Activated CD4-positive, alpha-beta memory T cell treated with anti-CD3 and anti-CD28 coated beads for 36 hours (primary cell): ENCODE data around the gene CDCP1. TPM values are rescaled to one million over a fixed set of nuclear protein-coding genes. Genes with fewer than 3 reads are reported as not detected.
A peak's percentile ranks its signal among the peaks of the same experiment; 100 is the strongest.

Experiments used
- CTCF ChIA-PET: fragments of 350-600 bp; sonication (Branson Sonifier 250); formaldehyde crosslinking; loops from one replicate; lab custom pipeline; 2021; ENCODE audit warnings: antibody characterized with exemption, inconsistent platforms; lab: Charles Lee
- POLR2A ChIA-PET: fragments of 350-600 bp; sonication (Branson Sonifier 250); formaldehyde crosslinking; loops from one replicate; lab custom pipeline; 2021; ENCODE audit warnings: antibody characterized with exemption; lab: Charles Lee
- DNase-seq: peaks from one replicate; pipeline ENCODE4 v3.0.0-alpha.2; 2020
- H3K27ac Mint-ChIP-seq: one replicate; pipeline ENCODE4 v1.8.0; 2021; ENCODE audit warnings: mixed read lengths
- H3K27me3 Mint-ChIP-seq: one replicate; pipeline ENCODE4 v1.8.0; 2021; ENCODE audit warnings: mixed read lengths
- H3K36me3 Mint-ChIP-seq: one replicate; pipeline ENCODE4 v1.8.0; 2021; ENCODE audit warnings: mixed read lengths
- H3K4me1 Mint-ChIP-seq: one replicate; pipeline ENCODE4 v1.8.0; 2021; ENCODE audit warnings: low read depth, mixed read lengths
- H3K4me3 Mint-ChIP-seq: one replicate; pipeline ENCODE4 v1.8.0; 2021; ENCODE audit warnings: mild to moderate bottlenecking, mixed read lengths
- H3K9me3 Mint-ChIP-seq: one replicate; pipeline ENCODE4 v1.8.0; 2021; ENCODE audit warnings: mixed read lengths
- intact Hi-C: fragments of 100-400 bp; cut with micrococcal nuclease; formaldehyde crosslinking; loops from one replicate; pipeline ENCODE4 v1.15.1; 2023
- total RNA-seq, 2 experiments: library from RNA; stranded (reverse); gene quantifications; one replicate each; pipeline ENCODE4 v1.2.3, GENCODE V29; 2021

CDCP1 gene
- total RNA-seq, 2 experiments from 2014 or later: 0.48 to 0.53 TPM

DNA sequence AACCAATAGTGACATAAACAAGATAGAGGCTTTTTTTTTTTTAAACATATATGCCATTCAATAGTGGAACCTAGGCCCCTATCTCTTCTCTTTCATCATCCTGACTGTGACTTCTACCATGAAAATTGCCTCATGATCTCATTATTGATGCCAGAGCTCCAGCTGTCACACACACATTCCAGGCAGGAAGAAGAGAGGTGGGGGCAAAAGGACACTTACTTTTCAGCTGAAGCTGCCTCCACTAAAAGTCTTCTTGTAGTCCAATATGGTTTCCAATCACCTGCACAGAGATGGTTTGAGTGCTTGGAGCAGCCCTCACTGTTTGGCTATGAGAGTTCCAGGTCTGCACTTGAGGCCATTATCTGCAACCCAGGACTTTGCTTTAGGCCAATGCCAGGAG lies 75.1 kb downstream of the CDCP1 start:
- Mint-ChIP-seq H3K9me3 (no peaks in the 10 kb centered on the region), H3K36me3 (no peaks in the 10 kb centered on the region), H3K27ac (no peak overlapping the region), H3K4me1 (peaks cover 9% of the 10 kb centered on the region), H3K27me3 (peaks cover 7% of the 10 kb centered on the region), H3K4me3 (no peak overlapping the region)
- ChIA-PET POLR2A (no interaction called here), CTCF (no interaction called here)
- intact Hi-C loops: no loop called here
- no peak for DNase-seq

DNA sequence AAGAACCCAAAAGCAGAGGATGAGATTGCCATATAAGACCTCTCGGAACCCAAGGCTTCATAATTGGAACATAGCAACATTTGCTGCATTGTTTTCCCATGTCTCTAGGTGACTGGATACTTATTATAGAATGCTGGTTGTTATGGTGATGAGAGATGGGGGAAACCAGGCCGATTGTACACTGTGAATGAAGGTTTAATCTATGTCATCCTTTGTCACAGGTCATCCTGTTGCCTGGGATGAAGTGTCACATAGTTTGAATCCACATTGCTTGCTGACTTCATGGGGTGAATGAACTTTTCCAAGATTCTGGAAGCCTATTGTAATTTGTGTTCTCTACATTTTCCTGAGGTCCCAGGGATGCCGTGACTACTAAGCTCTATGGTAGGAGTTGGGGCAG lies 78.2 kb downstream of the CDCP1 start:
- peaks cover 2% of the 10 kb centered on the region for H3K27me3 Mint-ChIP-seq
- CTCF ChIA-PET: no interaction called here
- no peaks in the 10 kb centered on the region for H3K36me3 Mint-ChIP-seq
- no peak overlapping the region for H3K27ac Mint-ChIP-seq
- DNase-seq: no peak
- POLR2A ChIA-PET: no interaction called here
- H3K9me3 Mint-ChIP-seq: no peaks in the 10 kb centered on the region
- intact Hi-C loops: loop anchor here (5.0 kb wide), 1 partner anchor 39 kb away; no protein-coding TSS in a partner anchor
- peaks cover 26% of the 10 kb centered on the region for H3K4me1 Mint-ChIP-seq
- no peak overlapping the region for H3K4me3 Mint-ChIP-seq

DNA sequence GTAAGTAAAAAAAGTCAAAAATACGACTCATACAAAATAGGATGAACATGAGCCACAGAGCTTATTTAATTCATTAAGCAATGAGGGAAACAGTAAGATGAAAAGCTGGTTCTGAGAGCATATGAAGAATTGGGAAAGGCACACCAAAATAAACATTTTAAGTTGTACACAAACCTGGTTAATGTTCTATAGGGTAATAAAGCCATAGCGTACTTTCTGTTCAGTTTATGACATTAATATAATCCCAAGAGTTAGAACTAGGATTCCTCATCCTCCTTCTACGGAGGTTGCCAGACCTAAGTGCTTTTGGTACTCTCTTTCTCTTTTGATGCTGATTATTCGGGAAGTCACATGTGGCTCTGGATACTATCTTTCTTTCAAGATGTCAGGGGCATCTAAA lies 78.7 kb downstream of the CDCP1 start:
- Mint-ChIP-seq H3K9me3 (no peaks in the 10 kb centered on the region), H3K4me3 (no peak overlapping the region), H3K36me3 (no peaks in the 10 kb centered on the region), H3K4me1 (peaks cover 26% of the 10 kb centered on the region), H3K27me3 (peaks cover 2% of the 10 kb centered on the region), H3K27ac (no peak overlapping the region)
- CTCF ChIA-PET: interaction anchor here (0.9 kb wide), 1 partner anchor 143 kb away, joined by 3 read pairs; no protein-coding TSS in a partner anchor
- intact Hi-C loops: loop anchor here (5.0 kb wide), 1 partner anchor 40 kb away; no protein-coding TSS in a partner anchor
- POLR2A ChIA-PET: no interaction called here
- no peak for DNase-seq

DNA sequence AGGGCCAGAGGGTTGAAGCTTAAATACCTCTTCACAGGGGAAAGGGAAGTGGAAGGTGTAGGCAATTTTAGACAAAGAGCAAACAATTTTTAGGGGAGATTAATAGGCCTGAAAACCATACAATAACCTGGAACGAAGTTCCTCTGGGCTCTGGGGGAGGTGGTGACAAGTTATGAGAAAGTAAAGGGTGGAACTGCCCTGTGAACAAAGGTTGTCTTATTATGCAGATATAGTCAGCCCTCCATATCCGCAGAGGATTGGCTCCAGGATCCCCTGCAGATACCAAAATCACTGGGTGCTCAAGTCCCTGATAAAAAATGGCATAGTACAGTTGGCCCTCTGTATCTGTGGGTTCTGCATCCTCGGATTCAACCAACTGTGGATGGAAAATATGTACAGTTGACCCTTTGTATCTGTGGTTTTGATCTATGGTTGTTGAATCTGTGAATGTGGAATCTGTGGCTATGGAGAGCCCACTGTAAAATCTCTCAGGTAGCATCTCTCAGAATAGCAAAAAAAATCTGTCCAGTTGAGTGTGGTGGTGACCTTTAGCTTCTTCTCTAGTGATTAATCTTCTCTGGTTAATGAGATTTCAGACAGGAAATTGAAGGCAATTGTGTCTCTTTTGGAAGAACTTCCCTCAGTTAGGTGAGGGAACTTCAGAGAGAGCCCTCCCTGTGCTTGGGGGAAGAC lies 79.9 kb downstream of the CDCP1 start:
- DNase-seq: no peak
- H3K36me3 Mint-ChIP-seq: no peaks in the 10 kb centered on the region
- H3K27ac Mint-ChIP-seq: no peak overlapping the region
- H3K27me3 Mint-ChIP-seq: peaks cover 2% of the 10 kb centered on the region
- peaks cover 26% of the 10 kb centered on the region for H3K4me1 Mint-ChIP-seq
- CTCF ChIA-PET: interaction anchor here (0.9 to 1.3 kb wide), 2 partner anchors 26 to 144 kb away, joined by 3 to 4 read pairs; no protein-coding TSS in a partner anchor
- H3K4me3 Mint-ChIP-seq: no peak overlapping the region
- intact Hi-C loops: loop anchor here (5.0 kb wide), 1 partner anchor 41 kb away; no protein-coding TSS in a partner anchor
- no peaks in the 10 kb centered on the region for H3K9me3 Mint-ChIP-seq
- POLR2A ChIA-PET: no interaction called here

DNA sequence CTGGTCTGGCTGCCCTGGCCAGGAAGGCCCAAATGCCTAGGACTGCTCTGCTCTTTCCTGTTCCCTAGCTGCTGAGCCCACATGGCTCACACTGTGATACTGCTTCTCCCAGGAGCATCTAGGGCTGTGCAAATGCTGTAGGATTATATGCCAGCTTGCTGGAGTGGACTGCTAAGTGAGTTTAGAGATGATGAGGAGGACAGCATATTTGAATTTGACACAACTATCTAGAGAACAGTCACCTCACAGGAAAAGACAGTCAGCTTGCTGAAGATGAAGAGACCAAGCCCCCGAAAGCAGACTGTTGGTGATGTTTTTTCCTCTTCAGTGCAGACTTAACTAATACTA lies 80.8 kb downstream of the CDCP1 start:
- ChIA-PET POLR2A (no interaction called here), CTCF (interaction anchor here (0.9 kb wide), 1 partner anchor 25 kb away, joined by 4 read pairs; no protein-coding TSS in a partner anchor)
- no peaks in the 10 kb centered on the region for H3K36me3 Mint-ChIP-seq
- peaks cover 26% of the 10 kb centered on the region for H3K4me1 Mint-ChIP-seq
- no peak overlapping the region for H3K4me3 Mint-ChIP-seq
- DNase-seq: no peak
- H3K27ac Mint-ChIP-seq: no peak overlapping the region
- intact Hi-C loops: loop anchor here (5.0 kb wide), 1 partner anchor 42 kb away; no protein-coding TSS in a partner anchor
- no peaks in the 10 kb centered on the region for H3K9me3 Mint-ChIP-seq
- H3K27me3 Mint-ChIP-seq: peaks cover 2% of the 10 kb centered on the region

DNA sequence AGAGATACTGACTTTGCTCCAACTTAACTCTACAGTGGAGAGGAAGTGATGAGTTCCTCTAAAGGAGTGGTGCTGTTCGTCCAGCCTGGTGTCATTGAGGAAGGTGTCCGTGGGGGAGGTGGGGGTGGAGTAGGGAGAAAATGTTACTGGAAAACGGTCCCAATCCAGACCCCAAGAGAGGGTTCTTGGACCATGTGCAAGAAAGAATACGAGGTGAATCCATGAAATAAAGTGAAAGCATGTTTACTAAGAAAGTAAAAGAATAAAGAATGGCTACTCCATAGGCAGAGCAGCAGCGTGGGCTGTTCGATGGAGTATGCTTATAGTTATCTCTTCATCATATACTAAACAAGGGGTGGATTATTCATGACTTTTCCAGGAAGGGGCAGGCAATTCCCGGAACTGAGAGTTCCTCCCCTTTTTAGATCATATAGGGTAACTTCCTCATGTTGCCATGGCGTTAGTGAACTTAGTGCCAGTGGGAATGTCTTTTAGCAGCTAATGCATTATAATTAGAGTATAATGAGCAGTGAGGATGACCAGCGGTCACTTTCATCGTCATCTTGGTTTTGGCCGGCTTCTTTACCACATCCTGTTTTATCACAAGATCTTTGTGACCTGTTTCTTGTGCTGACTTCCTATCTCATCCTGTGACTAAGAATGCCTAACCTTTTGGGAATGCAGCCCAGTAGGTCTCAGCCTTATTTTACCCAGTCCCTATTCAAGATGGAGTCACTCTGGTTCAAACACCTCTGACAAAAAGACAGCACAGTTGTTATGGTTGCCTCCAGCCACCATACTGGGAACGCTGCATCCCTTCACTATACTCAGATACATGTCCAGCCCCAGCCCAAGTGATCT lies 81.4 kb downstream of the CDCP1 start:
- peak; percentile 75 for DNase-seq

DNA sequence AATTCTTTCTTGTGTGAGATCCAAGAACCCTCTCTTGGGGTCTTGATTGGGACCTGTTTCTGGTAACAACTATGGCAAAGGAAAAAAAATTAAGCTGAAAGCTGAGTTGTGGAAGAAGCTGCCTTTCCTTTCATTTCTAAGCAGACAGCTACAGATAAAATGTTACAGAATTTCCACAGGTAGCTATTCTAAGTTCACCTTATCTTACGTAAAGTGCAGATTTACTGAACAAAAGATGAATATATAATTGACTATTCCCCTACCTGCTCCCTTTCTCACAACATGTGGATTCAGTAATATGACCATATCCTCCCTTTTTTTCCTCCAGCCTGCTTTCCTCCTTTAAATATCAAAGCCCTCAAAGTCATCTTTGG lies 83.5 kb downstream of the CDCP1 start:
- CTCF ChIA-PET: no interaction called here
- POLR2A ChIA-PET: no interaction called here
- Mint-ChIP-seq H3K27ac (no peak overlapping the region), H3K4me1 (peaks cover 29% of the 10 kb centered on the region), H3K9me3 (no peaks in the 10 kb centered on the region), H3K27me3 (peaks cover 2% of the 10 kb centered on the region), H3K4me3 (no peak overlapping the region), H3K36me3 (no peaks in the 10 kb centered on the region)
- intact Hi-C loops: no loop called here
- no peak for DNase-seq

More for the DNA sequence above, 81.4 kb downstream of the CDCP1 start:
- ChIA-PET CTCF (interaction anchor here (0.9 to 1.1 kb wide), 2 partner anchors 23 to 24 kb away, joined by 3 to 4 read pairs; no protein-coding TSS in a partner anchor), POLR2A (no interaction called here)
- H3K4me3 Mint-ChIP-seq: peak overlapping the region; percentile 56
- peaks cover 26% of the 10 kb centered on the region for H3K4me1 Mint-ChIP-seq
- H3K27me3 Mint-ChIP-seq: peaks cover 2% of the 10 kb centered on the region
- H3K36me3 Mint-ChIP-seq: no peaks in the 10 kb centered on the region
- intact Hi-C loops: loop anchor here (5.0 kb wide), 1 partner anchor 43 kb away; no protein-coding TSS in a partner anchor
- no peaks in the 10 kb centered on the region for H3K9me3 Mint-ChIP-seq
- peak overlapping the region; percentile 4 for H3K27ac Mint-ChIP-seq

DNA sequence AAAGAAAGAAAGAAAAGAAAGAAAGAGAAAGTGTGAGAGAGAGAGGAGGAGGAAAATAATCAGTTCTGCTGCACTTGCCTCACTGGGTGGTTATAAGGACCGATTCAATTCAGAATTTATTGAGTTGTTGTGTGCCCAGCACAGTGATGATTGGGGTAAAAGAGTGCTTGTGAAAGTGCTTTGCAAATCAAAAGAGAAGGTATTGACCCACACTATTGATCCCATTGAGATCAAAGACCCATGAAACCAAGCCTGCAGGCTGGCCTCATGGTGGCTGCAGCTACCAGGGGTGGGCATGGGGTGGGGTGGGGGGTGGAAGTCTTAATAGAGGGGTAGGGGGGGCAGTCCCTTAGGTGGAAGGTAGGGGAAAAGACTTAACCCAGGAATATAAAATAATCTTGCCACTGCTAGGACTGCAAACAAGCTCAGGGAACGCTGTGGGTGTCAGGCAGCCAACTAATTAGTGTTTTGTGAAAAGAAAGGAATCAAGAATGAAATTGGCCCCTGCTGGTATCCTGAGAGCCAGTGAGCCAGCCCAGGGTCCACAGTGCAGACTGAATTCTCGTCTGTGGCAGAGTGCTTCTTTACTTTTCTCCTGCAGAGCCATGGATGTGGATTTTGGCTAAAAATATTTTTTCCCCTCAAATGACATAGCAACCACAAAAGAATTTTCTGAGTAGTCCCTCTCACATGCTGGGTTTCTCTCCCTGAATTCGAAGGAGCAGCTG lies 85.8 kb downstream of the CDCP1 start:
- Mint-ChIP-seq H3K4me1 (peaks cover 16% of the 10 kb centered on the region), H3K4me3 (no peak overlapping the region), H3K27me3 (peaks cover 3% of the 10 kb centered on the region), H3K27ac (no peak overlapping the region), H3K36me3 (no peaks in the 10 kb centered on the region), H3K9me3 (no peaks in the 10 kb centered on the region)
- ChIA-PET POLR2A (no interaction called here), CTCF (no interaction called here)
- intact Hi-C loops: no loop called here
- no peak for DNase-seq

DNA sequence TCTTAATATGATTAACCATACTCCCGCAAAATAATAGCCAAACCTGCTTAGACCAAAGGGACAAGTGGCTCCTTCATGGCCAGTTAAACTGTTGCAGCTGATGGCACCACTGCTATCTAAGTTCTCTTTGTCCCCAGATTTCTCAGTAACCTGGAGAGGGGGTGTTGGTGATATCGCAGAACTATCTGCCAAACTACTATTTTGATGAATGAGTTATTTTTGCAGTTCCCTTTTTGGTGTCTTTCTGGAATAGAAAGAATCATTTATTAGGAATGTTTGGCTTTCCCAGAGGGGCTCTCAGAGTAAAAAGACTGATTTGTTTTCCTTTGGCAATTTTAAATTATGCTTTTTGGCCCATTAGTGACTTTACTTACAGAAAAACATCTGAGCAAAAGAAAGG lies 87.0 kb downstream of the CDCP1 start:
- Mint-ChIP-seq H3K27ac (no peak overlapping the region), H3K4me1 (peaks cover 11% of the 10 kb centered on the region), H3K36me3 (no peaks in the 10 kb centered on the region), H3K27me3 (peaks cover 3% of the 10 kb centered on the region), H3K4me3 (no peak overlapping the region), H3K9me3 (no peaks in the 10 kb centered on the region)
- CTCF ChIA-PET: no interaction called here
- DNase-seq: no peak
- intact Hi-C loops: loop anchor here (5.0 kb wide), 1 partner anchor 108 kb away; no protein-coding TSS in a partner anchor
- POLR2A ChIA-PET: no interaction called here

DNA sequence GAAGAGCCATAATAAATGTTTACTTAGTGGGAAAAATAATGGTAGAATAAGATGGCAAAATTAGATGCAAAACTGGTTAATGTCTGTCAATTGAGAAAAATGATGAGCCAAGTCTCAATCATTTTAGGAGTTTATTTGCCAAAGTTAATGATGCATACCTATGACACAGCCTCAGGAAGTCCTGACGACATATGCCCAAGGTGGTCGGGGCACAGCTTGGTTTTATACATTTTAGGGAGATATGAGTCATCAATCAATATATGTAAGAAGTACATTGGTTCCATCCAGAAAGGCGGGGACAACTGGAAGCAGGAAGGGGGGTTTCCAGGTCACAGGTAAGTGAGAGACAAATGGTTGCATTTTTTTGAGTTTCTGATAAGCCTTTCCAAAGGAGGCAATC lies 88.6 kb downstream of the CDCP1 start:
- H3K9me3 Mint-ChIP-seq: no peaks in the 10 kb centered on the region
- peaks cover 18% of the 10 kb centered on the region for H3K4me1 Mint-ChIP-seq
- no peaks in the 10 kb centered on the region for H3K36me3 Mint-ChIP-seq
- ChIA-PET CTCF (interaction anchor here (1.7 to 4.3 kb wide), 3 partner anchors 15 to 153 kb away, joined by 4 to 25 read pairs (median 22); no protein-coding TSS in a partner anchor), POLR2A (no interaction called here)
- H3K4me3 Mint-ChIP-seq: no peak overlapping the region
- H3K27ac Mint-ChIP-seq: no peak overlapping the region
- peaks cover 3% of the 10 kb centered on the region for H3K27me3 Mint-ChIP-seq
- intact Hi-C loops: loop anchor here (5.0 kb wide), 1 partner anchor 110 kb away; no protein-coding TSS in a partner anchor
- DNase-seq: peak; percentile 50

DNA sequence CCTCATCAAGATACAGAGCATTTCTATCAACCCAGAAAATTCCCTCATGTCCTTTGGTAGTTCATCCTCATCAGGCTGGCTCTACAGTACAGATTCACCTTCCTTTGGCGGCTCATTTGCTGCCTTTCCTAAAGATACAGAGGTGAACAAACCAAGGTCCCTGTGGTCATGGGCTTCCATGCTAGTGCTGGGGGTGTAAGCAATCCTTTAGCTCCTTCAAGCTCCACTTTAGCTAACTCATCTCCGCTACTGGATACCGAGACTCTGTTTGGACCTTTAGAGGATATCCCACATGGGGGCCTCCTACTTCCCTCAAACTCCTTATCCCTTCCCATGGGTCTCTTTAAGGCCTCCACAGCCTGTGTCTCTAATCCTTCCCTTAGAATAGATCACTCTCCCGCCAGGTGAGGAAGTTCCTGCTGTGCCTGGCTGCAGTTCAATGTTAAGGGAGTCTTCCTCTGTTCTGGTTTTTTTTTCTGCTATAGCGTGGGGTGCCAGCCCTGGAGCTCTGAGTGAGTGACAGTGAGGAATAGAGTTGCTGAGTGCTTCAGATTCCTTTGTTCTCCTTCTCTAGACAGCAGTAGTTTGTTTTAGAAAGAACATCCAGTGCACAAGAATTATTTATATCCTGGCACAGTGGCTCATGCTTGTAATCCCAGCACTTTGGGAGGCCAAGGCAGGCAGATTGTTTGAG lies 89.4 kb downstream of the CDCP1 start:
- H3K36me3 Mint-ChIP-seq: no peaks in the 10 kb centered on the region
- H3K4me1 Mint-ChIP-seq: peaks cover 18% of the 10 kb centered on the region
- no peak for DNase-seq
- H3K27me3 Mint-ChIP-seq: peaks cover 3% of the 10 kb centered on the region
- ChIA-PET CTCF (interaction anchor here (1.7 to 4.3 kb wide), 4 partner anchors 14 to 154 kb away, joined by 4 to 25 read pairs (median 20); no protein-coding TSS in a partner anchor), POLR2A (no interaction called here)
- intact Hi-C loops: loop anchor here (5.0 kb wide), 1 partner anchor 111 kb away; no protein-coding TSS in a partner anchor
- H3K27ac Mint-ChIP-seq: no peak overlapping the region
- no peaks in the 10 kb centered on the region for H3K9me3 Mint-ChIP-seq
- H3K4me3 Mint-ChIP-seq: no peak overlapping the region
